Thyroid gland (tissue), 4 donors: Measurements from ENCODE around the gene REN.

Source experiments
- CTCF ChIP-seq, 6 experiments: fragments of 200-600 bp in 3 of 6; fragments of 450-650 bp in 3 of 6; sonication (generic) in 3 of 6; IDR thresholded peaks; one replicate each; pipeline ENCODE4 v1.5.1; 2016 to 2019; ENCODE audit warnings: antibody characterized with exemption in 6 of 6, mild to moderate bottlenecking in 2 of 6, inconsistent platforms in 1 of 6, moderate library complexity in 1 of 6
- POLR2A ChIP-seq, 2 donors: fragments of 450-650 bp; IDR thresholded peaks; one replicate each; pipeline ENCODE4 v1.6.1; 2017; ENCODE audit warnings: antibody characterized with exemption in 2 of 2, mild to moderate bottlenecking in 2 of 2, moderate library complexity in 1 of 2

DNA sequence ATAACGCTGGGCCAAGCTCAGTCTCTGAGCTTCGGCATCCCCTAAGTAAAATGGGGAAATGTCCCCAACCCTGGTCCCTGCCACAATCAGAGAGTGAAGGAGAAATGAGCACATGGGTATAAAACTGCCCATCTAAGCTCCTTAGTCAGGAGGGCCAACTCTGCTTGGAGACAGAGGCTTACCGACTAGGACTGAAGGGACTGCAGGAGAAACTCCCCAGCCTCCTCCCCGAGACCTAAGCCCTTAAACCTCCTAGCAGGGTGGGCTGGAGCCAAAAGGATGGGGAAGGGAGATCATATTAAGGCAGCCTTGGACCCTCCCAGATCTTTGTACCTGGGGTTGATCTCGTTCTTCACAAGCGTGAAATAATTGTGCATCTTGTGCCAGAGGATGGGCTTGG, 19.8 kb downstream of the REN start:
- TF ChIP-seq CTCF (IDR thresholded peaks at IDR 0.05) (no peak), POLR2A (IDR thresholded peaks at IDR 0.05) (no peak)
